GM19438 (cell line): ENCODE data around the gene ZNF562.
"Not testable (repeated sequence)": the region's sequence is repeated elsewhere in the genome, so short reads cannot be mapped to it uniquely, and the experiment has no call there.

Source experiments
- ATAC-seq: cut with Tn5 transposase; IDR thresholded peaks from one replicate; pipeline ENCODE4 v1.9.1; 2021; ENCODE audit warnings: low read depth; ENCODE audit not compliant: unreplicated experiment

ZNF562 gene

DNA sequence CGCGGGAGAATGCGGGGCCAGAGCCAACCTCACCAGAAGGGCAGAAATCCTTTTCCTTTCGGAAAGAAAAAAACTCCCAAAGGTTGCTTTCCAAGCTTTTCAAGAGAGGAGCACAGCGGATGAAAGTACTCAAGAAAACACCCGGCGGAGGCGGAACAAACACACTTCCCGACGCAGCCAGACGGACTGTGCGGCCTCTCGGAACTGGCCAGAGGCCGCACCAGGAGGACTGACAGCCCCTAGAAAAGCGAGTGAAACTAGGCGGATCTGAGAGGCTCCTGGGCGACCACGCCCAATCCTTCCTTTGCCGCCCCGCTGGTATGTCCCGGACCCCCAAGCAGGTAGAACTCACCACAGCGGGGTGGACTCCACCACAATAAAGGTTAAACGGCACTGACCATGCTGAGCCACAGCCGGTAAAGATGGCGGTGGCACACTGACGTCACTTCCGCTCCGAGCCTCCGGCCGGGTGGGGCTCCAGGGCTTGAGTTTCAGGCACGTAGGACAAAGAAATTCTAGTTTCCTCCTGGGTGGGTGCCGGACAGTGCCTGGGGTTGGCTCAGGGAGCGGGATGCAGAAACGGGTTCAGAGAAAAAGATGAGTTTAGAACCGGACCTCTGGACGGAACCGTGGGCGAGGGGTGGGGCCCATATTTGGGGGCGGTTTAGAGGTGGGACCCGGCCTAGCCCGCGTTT lies at the start of gene ZNF562:
ZNF562 (minus strand) TSS at position 438 of the 695 bp plus-strand sequence. CDS start 14,356 bp downstream, outside the sequence.
- peak; percentile 89 for ATAC-seq

DNA sequence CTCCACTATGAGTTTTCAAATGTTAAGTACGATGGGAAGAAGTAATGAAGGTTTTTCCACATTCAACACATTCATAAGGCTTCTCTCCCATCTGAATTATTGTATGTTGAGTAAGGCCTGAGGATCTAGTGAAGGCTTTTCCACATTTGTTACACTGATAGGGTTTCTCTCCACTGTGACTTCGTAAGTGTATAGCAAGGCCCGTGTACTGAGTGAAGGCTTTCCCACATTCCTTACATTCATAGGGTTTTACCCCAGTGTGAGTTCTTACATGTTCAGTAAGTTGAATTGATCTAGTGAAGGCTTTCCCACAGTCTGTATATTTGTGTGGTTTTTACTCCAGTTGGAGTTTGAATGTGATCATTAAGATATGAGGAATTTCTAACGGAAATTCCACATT lies 49.3 kb upstream of the ZNF562 start:
- no peak for ATAC-seq

GRCh38 chr19:9721861-9722260 lies 47.0 kb upstream of the ZNF562 start:
- ATAC-seq: no peak

DNA sequence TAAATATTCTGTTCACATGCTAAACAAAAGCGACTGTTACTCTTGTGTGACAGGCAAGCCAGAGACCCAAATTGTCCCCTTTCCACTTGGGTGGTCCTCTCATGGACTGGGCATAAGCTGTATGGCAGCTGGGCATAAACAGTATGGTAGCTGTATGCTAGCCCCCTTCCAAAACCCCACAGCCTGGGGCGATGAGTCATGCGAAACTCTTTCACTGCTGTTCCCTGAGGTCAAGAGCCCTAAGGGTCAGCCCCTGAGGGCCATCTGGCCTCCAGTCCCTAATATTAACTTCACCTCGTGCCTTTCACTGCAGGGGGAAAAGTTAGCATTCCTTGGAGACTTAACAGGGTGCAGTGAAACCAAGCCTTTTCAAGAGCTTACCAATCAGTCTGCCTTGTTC lies 45.6 kb upstream of the ZNF562 start:
- no peak for ATAC-seq

- ATAC-seq: no peak
These were observed 36.9 kb upstream of the ZNF562 start for GRCh38 chr19:9711815-9712214.

- ATAC-seq: no peak
These were observed 34.4 kb upstream of the ZNF562 start for GRCh38 chr19:9709305-9709704.

- ATAC-seq: no peak
These were observed 30.9 kb upstream of the ZNF562 start for GRCh38 chr19:9705836-9706235.

- ATAC-seq: no peak
These were observed 27.3 kb upstream of the ZNF562 start for GRCh38 chr19:9702186-9702585.

GRCh38 chr19:9700229-9700981 lies 25.5 kb upstream of the ZNF562 start:
- no peak for ATAC-seq

GRCh38 chr19:9690301-9690700 lies 15.4 kb upstream of the ZNF562 start:
- ATAC-seq: not testable (repeated sequence)

- not testable (repeated sequence) for ATAC-seq
These were observed 5.1 kb upstream of the ZNF562 start for GRCh38 chr19:9679996-9680395.

DNA sequence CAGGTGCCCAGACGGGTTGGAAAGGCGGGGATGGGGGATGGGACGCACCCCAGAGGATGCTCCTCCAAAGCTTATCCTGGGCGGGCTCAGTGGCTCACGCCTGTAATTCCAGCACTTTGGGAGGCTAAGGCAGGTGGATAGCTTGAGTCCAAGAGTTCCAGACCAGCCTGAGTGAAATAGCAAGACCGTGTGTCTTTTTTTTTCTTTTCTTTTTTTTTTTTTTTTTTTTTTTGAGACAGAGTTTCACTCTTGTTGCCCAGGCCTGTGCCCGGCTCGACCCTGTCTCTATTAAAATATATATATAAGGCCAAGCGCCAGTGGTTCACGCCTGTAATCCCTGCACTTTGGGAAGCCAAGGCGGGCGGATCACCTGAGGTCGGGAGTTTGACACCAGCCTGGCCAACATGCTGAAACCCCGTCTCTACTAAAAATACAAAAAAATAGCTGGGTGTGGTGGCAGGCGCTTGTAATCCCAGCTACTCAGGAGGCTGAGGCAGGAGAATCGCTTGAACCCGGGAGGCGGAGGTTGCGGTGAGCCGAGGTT lies 530 bp upstream of the ZNF562 start:
- ATAC-seq: not testable (repeated sequence)

DNA sequence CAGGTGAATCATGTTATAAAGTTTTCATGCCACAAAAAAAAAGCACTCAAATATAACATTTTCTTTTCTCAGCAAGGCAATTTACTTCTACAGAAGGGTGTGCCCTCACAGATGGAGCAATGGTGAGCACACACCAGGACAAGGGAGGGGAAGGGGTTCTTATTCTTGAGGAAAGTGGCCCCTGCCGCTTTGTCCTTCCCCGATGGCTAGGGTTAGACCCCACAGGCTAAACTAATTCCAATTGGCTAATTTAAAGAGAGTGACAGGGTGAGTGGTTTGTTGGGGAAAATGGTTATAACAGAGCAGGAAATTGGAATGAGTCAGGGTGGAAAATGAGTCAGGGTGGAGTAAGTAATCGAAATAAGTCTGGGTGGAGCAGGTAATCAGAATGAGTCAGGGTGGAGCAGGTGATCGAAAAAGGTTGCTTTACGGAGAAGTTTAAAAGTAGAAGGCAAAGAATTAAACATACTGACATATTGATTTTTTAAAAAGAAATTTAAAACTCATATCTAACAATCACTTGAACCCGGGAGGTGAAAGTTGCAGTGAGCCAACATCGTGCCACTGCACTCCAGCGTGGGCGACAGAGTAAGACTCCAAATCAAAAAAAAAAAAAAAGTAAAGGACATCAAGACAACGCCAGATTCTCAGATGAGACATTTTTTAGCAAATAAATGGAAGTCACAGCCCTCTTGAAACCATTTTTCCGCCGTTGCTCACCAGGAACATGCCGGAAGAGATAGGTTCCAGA lies 813 bp downstream of the ZNF562 start:
- no peak for ATAC-seq

DNA sequence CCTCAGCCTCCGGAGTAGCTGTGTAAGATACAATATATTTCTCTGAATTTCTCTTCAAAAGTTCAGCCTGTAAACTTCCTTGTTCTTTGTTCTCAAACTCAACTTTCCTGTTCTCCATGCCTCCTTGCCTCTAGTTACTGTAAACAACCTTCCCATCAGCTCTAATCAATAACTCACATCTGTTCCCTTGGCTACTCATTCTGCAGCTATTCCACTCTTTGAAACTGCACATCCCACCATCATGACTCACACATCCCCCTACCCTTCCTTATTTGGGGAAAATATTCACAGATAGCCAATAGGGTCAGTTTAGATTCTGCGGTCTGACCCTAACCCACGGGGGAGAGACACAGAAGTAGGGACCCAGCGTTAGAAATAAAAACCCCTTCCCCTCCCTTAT lies 2.0 kb downstream of the ZNF562 start:
- ATAC-seq: no peak

DNA sequence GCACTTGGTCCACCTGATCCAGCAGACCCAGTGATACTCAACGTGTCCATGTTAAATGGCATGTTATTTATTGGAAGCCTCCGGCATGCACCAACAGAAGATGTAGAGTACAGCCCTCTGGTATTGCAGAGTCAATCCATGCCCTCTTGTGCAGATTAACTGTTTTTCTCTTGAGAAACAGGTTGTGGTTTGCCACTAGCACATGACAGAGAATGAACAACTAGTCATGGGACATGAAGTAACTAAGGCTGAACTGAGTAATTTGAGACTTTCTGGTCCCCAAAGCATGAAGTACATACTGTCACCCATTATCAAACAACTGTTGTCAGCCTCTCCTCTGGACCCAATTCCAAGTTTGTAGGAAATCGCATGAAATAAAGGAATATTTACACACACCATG lies 3.2 kb downstream of the ZNF562 start:
- ATAC-seq: no peak

DNA sequence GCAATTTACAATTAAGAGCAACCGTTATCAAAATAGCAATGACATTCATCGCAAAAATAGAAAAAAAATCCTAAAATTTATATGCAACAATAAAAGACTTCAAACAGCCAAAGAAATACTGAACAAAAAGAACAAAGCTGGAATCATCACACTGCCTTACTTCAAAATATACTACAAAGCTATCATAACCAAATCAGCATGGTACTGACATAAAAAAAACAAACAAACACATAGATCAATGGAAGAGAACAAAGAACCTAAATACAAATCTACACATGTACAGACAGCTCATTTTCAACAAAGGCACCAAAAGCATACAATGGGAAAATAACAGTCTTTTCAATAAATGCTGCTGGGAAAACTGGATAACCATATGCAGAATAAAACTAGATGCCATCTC lies 6.4 kb downstream of the ZNF562 start:
- no peak for ATAC-seq

DNA sequence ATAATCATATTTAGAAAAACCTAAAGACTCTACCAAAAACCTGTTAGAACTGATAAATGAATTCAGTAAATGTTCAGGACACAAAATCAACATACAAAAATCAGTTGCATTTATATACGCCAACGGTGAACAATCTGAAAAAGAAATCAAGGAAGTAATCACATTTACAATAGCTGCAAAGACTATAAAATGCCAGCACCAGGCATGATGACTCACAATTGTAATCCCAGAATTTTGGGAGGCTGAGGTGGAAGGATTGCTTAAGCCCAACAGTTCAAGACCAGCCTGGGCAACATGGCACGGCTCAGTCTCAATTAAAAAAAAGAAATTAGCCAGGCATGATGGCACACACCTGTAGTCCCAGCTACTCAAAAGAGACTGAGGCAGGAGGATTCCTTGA lies 7.0 kb downstream of the ZNF562 start:
- no peak for ATAC-seq

GRCh38 chr19:9658769-9659168 lies 16.1 kb downstream of the ZNF562 start:
- ATAC-seq: no peak

DNA sequence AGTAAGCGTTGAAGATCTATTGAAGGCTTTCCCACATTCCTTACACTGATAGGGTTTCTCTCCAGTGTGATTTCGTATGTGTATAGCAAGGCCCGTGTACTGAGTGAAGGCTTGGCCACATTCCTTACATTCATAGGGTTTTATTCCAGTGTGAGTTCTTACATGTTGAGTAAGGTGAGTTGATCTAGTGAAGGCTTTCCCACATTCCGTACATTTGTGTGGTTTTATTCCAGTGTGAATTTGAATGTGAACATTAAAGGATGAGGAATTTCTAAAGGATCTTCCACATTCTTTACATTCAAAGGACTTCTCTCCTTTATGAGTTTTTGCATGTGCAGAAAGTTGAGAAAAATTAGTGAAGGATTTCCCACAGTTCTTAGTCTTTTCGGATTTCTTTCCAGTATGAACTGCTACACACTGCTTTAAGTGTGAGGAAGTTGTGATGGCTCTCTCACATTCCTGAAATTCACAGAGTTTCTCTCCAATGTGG lies 21.8 kb downstream of the ZNF562 start:
- ATAC-seq: not testable (repeated sequence)

DNA sequence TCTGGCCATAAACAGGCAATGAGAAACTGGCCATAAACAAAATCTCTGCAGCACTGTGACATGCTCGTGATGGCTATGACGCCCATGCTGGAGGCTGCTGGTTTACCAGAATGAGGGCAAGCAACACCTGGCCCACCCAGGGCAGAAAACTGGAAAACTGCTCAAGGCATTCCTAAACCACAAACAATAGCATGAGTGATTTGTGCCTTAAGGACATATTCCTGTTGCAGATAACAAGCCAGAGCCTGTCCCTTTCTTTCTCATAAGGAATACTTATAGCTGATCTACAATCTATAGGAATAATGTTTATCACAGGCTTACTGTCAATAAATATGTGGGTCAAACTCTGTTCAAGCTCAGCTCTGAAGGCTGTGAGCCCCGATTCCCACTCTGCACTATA lies 23.4 kb downstream of the ZNF562 start:
- not testable (repeated sequence) for ATAC-seq

DNA sequence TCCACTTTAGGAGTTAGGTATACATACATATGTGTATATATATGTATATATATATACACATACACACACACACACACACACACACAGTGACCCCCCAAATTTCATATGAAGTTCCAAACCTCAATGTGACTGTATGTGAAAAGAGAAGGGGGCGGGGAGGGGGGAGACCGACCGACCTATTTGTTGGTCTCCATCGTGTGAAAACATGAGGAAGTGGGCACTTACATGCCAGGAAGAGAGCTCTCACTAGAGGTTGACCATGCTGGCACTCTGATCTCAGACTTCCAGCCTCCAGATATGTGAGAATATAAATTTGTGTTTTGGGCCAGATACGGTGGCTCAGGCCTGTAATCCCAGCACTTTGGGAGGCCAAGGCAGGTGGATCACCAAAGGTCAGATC lies 24.6 kb downstream of the ZNF562 start:
- no peak for ATAC-seq
